ENCODE data around the gene PRPF40B.
A peak's percentile ranks its signal among the peaks of the same experiment; 100 is the strongest.

The PRPF40B gene

GRCh38 chr12:49671031-49671765 is 47.8 kb downstream of the PRPF40B start:
- DNase-seq (ENCODE audit: low read depth) = peak; percentile 69
- TF ChIP-seq, protein P1, sequence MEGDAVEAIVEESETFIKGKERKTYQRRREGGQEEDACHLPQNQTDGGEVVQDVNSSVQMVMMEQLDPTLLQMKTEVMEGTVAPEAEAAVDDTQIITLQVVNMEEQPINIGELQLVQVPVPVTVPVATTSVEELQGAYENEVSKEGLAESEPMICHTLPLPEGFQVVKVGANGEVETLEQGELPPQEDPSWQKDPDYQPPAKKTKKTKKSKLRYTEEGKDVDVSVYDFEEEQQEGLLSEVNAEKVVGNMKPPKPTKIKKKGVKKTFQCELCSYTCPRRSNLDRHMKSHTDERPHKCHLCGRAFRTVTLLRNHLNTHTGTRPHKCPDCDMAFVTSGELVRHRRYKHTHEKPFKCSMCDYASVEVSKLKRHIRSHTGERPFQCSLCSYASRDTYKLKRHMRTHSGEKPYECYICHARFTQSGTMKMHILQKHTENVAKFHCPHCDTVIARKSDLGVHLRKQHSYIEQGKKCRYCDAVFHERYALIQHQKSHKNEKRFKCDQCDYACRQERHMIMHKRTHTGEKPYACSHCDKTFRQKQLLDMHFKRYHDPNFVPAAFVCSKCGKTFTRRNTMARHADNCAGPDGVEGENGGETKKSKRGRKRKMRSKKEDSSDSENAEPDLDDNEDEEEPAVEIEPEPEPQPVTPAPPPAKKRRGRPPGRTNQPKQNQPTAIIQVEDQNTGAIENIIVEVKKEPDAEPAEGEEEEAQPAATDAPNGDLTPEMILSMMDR (IDR thresholded peaks at IDR 0.05; ENCODE audit: low read depth, low read length) = no peak
- TF ChIP-seq MYC (IDR thresholded peaks at IDR 0.05; ENCODE audit: low read depth, low read length) = no peak
- no peak for TF ChIP-seq POLR2A (IDR thresholded peaks at IDR 0.05; ENCODE audit: extremely low read depth, insufficient read length)
- TF ChIP-seq, protein P2, sequence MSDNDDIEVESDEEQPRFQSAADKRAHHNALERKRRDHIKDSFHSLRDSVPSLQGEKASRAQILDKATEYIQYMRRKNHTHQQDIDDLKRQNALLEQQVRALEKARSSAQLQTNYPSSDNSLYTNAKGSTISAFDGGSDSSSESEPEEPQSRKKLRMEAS (IDR thresholded peaks at IDR 0.05; ENCODE audit: low read depth, low read length) = no peak
- no peak overlapping the region for H3K4me3 ChIP-seq (ENCODE audit: low read depth, low read length)

- TF ChIP-seq MYC (IDR thresholded peaks at IDR 0.05; ENCODE audit: low read depth, low read length) (no peak), POLR2A (IDR thresholded peaks at IDR 0.05; ENCODE audit: extremely low read depth, insufficient read length) (no peak)
- TF ChIP-seq, protein P1 (IDR thresholded peaks at IDR 0.05; ENCODE audit: low read depth, low read length) = no peak
- TF ChIP-seq, protein P2 (IDR thresholded peaks at IDR 0.05; ENCODE audit: low read depth, low read length) = no peak
- H3K4me3 ChIP-seq (ENCODE audit: low read depth, low read length) = no peak overlapping the region
- no peak for DNase-seq (ENCODE audit: low read depth)
These were observed 49.2 kb downstream of the PRPF40B start for GRCh38 chr12:49672301-49673217.

- TF ChIP-seq, protein P1 (IDR thresholded peaks at IDR 0.05; ENCODE audit: low read depth, low read length) = no peak
- H3K4me3 ChIP-seq (ENCODE audit: low read depth, low read length) = no peak overlapping the region
- no peak for DNase-seq (ENCODE audit: low read depth)
These were observed 50.3 kb downstream of the PRPF40B start for GRCh38 chr12:49673446-49674317.

- no peak for DNase-seq (ENCODE audit: low read depth)
- no peak overlapping the region for H3K4me3 ChIP-seq (ENCODE audit: low read depth, low read length)
- TF ChIP-seq, protein P1 (IDR thresholded peaks at IDR 0.05; ENCODE audit: low read depth, low read length) = no peak
- no peak for TF ChIP-seq MYC (IDR thresholded peaks at IDR 0.05; ENCODE audit: low read depth, low read length)
- no peak for TF ChIP-seq POLR2A (IDR thresholded peaks at IDR 0.05; ENCODE audit: extremely low read depth, insufficient read length)
- TF ChIP-seq, protein P2 (IDR thresholded peaks at IDR 0.05; ENCODE audit: low read depth, low read length) = no peak
These were observed 51.1 kb downstream of the PRPF40B start for GRCh38 chr12:49674318-49674981.

DNA sequence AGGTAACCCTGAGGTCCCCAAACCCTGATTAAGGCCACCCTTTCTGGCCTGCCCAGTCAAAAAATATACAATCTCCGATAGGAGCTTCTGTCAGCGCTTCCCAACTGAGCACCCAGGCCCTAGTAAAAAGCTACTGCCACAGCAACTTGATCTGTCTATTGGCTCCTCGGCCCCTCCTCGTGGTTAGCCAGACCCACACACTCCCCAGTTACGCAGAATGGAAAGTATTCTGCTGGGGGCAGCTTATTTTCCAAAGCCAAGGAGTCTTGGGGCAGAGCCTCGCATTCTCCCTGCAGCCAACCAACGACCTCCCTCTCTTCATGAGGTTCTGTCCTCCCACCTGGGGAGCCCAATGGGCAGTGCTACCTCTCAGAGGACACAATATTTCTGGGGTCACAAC is 51.8 kb downstream of the PRPF40B start:
- TF ChIP-seq, protein P1 (IDR thresholded peaks at IDR 0.05; ENCODE audit: low read depth, low read length) = no peak
- TF ChIP-seq, protein P2 (IDR thresholded peaks at IDR 0.05; ENCODE audit: low read depth, low read length) = no peak
- TF ChIP-seq POLR2A (IDR thresholded peaks at IDR 0.05; ENCODE audit: extremely low read depth, insufficient read length) = no peak
- no peak for TF ChIP-seq MYC (IDR thresholded peaks at IDR 0.05; ENCODE audit: low read depth, low read length)
- DNase-seq (ENCODE audit: low read depth) = no peak
- H3K4me3 ChIP-seq (ENCODE audit: low read depth, low read length) = no peak overlapping the region
